ENCODE measurements around the gene PLAGL1.

PLAGL1 gene

GRCh38 chr6:143961066-143961465, 47.0 kb downstream of the PLAGL1 start:
- DNase-seq (ENCODE audit: extremely low read depth, insufficient read length), result no peak
- Histone ChIP-seq H3K36me3 (ENCODE audit: control insufficient read depth, insufficient read depth, low read length) (no peaks in the 10 kb centered on the region; the same call in 1 of the 2 replicates), H3K27me3 (replicated peaks; ENCODE audit: control insufficient read depth, insufficient read depth, low read length) (no peaks in the 10 kb centered on the region), H3K4me3 (replicated peaks; ENCODE audit: low read depth, low read length) (no peak overlapping the region)
- no peak for TF ChIP-seq CTCF (IDR thresholded peaks at IDR 0.05; ENCODE audit: insufficient read depth, low read length, poor library complexity, severe bottlenecking)

GRCh38 chr6:143959927-143960326, 48.1 kb downstream of the PLAGL1 start:
- H3K4me3 ChIP-seq (replicated peaks; ENCODE audit: low read depth, low read length), result no peak overlapping the region
- no peak for TF ChIP-seq CTCF (IDR thresholded peaks at IDR 0.05; ENCODE audit: insufficient read depth, low read length, poor library complexity, severe bottlenecking)
- H3K36me3 ChIP-seq (ENCODE audit: control insufficient read depth, insufficient read depth, low read length), result no peaks in the 10 kb centered on the region
- no peaks in the 10 kb centered on the region for H3K27me3 ChIP-seq (replicated peaks; ENCODE audit: control insufficient read depth, insufficient read depth, low read length)
- no peak for DNase-seq (ENCODE audit: extremely low read depth, insufficient read length)

- DNase-seq (ENCODE audit: extremely low read depth, insufficient read length), result no peak
- no peak for TF ChIP-seq CTCF (IDR thresholded peaks at IDR 0.05; ENCODE audit: insufficient read depth, low read length, poor library complexity, severe bottlenecking)
- Histone ChIP-seq H3K27me3 (replicated peaks; ENCODE audit: control insufficient read depth, insufficient read depth, low read length) (no peaks in the 10 kb centered on the region), H3K4me3 (replicated peaks; ENCODE audit: low read depth, low read length) (no peak overlapping the region), H3K36me3 (ENCODE audit: control insufficient read depth, insufficient read depth, low read length) (no peaks in the 10 kb centered on the region)
These were observed 49.1 kb downstream of the PLAGL1 start for GRCh38 chr6:143958839-143959399.

GRCh38 chr6:143957679-143958274, 50.3 kb downstream of the PLAGL1 start:
- TF ChIP-seq CTCF (IDR thresholded peaks at IDR 0.05; ENCODE audit: insufficient read depth, low read length, poor library complexity, severe bottlenecking), result no peak
- DNase-seq (ENCODE audit: extremely low read depth, insufficient read length), result no peak
- Histone ChIP-seq H3K4me3 (replicated peaks; ENCODE audit: low read depth, low read length) (no peak overlapping the region), H3K27me3 (replicated peaks; ENCODE audit: control insufficient read depth, insufficient read depth, low read length) (no peaks in the 10 kb centered on the region), H3K36me3 (ENCODE audit: control insufficient read depth, insufficient read depth, low read length) (no peaks in the 10 kb centered on the region)

GRCh38 chr6:143955971-143956370, 52.1 kb downstream of the PLAGL1 start:
- H3K4me3 ChIP-seq (replicated peaks; ENCODE audit: low read depth, low read length), result no peak overlapping the region
- no peak for TF ChIP-seq CTCF (IDR thresholded peaks at IDR 0.05; ENCODE audit: insufficient read depth, low read length, poor library complexity, severe bottlenecking)
- no peak for DNase-seq (ENCODE audit: extremely low read depth, insufficient read length)
- no peaks in the 10 kb centered on the region for H3K36me3 ChIP-seq (ENCODE audit: control insufficient read depth, insufficient read depth, low read length)
- no peaks in the 10 kb centered on the region for H3K27me3 ChIP-seq (replicated peaks; ENCODE audit: control insufficient read depth, insufficient read depth, low read length)
